ENCODE measurements around the gene PTPRT. TPM values are rescaled to one million over a fixed set of nuclear protein-coding genes. Genes with fewer than 3 reads are reported as not detected.

The PTPRT gene
- total and polyA plus RNA-seq, 2 experiments from 2014 or later, result not detected

GRCh38 chr20:43016257-43016656, 173.4 kb downstream of the PTPRT start (continued):
- TF ChIP-seq ZNF462 (CRISPR knock-in tag; IDR thresholded peaks at IDR 0.05) (no peak), ZNF114 (CRISPR knock-in tag; IDR thresholded peaks at IDR 0.05) (no peak)

GRCh38 chr20:43015566-43015965, 174.1 kb downstream of the PTPRT start:
- Histone ChIP-seq H3K9me2 (ENCODE audit: insufficient read depth) (no peaks in the 10 kb centered on the region), H3F3A (replicated peaks; ENCODE audit: low read depth) (no peaks in the 10 kb centered on the region), H2AFZ (no peak overlapping the region), H4K20me1 (replicated peaks; ENCODE audit: insufficient read depth) (no peaks in the 10 kb centered on the region), H3K36me3 (ENCODE audit: insufficient read depth) (no peaks in the 10 kb centered on the region), H3K27ac (ENCODE audit: low read depth) (no peak overlapping the region), H3K79me2 (replicated peaks; ENCODE audit: insufficient read depth) (no peaks in the 10 kb centered on the region), H3K4me3 (no peak overlapping the region), H3K27me3 (ENCODE audit: insufficient read depth) (no peaks in the 10 kb centered on the region), H3K4me1 (ENCODE audit: insufficient read depth) (no peaks in the 10 kb centered on the region), H3K4me2 (no peak overlapping the region)
- no peak for ATAC-seq
- no peak for DNase-seq (ENCODE audit: low spot score)
- Mint-ChIP-seq H3K4me1 (peaks cover 3% of the 10 kb centered on the region; the same call in 2 of the 3 replicates), H3K36me3 (ENCODE audit: low read depth) (peaks cover 35% of the 10 kb centered on the region), H3K4me3 (no peak overlapping the region), H3K27ac (no peak overlapping the region), H3K27me3 (ENCODE audit: insufficient read depth, low read depth, poor library complexity) (peaks cover 8% of the 10 kb centered on the region), H3K9me3 (peaks cover 98% of the 10 kb centered on the region)
- TF ChIP-seq CTCF (conservative IDR thresholded peaks at IDR 0.05; ENCODE audit: low read depth in 2 of 2), result no peak
- TF ChIP-seq JUNB (IDR thresholded peaks at IDR 0.05; ENCODE audit: unreplicated experiment), result no peak
- no peak for TF ChIP-seq ETS1 (IDR thresholded peaks at IDR 0.05)
